Head of caudate nucleus (tissue), 42 donors: ENCODE measurements around the gene CDK8.
"Not testable (repeated sequence)": the region's sequence is repeated elsewhere in the genome, so short reads cannot be mapped to it uniquely, and the experiment has no call there.

Source experiments
- DNase-seq, 42 donors: peaks; one replicate each; pipeline versions ENCODE4 v3.0.0 to v3.0.0-alpha.2; 2020 to 2021; ENCODE audit warnings: mixed read lengths in 7 of 42
- intact Hi-C: fragments of 100-400 bp; cut with DNase I; formaldehyde crosslinking; loops from one replicate; pipeline ENCODE4 v1.15.0; 2022

Gene CDK8

DNA sequence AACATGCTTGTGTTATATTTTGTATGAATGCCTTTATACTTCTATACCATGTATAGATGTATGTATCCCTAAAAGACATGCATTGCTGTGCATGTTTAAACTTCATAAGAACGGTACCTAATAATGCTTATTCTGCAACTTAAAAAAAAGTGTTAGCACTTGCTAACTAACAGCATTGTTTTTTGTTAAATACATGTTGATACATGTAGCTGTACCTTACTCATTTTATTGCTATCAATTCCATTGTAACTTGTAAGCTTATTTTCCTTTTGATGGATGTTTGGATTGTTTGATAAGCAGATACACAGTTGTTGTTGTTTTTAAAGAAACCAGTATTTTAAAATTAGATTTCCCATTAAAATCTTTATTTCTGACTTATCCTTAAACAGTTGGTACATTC is 53.8 kb downstream of the CDK8 start:
- intact Hi-C loops = no loop called here
- DNase-seq = no peak

DNA sequence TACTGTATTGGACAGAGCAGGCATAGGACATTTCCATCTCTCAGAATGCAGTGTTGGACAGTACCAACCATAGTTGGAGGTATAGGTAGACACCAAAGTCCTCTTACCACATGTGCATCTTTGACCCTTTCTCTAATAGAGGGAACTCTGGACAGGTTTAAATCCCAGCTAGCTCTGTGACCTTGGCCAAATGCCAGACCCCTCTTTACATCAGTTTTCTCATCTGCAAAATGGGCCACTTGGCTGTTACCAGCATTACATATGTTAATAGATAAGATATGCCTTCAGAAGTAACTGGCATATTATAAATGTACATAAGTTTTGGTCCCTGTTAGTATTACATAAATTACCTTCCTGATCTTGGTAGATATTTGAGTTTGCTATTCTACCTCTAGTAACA is 54.3 kb downstream of the CDK8 start:
- no peak for DNase-seq
- intact Hi-C loops = no loop called here

DNA sequence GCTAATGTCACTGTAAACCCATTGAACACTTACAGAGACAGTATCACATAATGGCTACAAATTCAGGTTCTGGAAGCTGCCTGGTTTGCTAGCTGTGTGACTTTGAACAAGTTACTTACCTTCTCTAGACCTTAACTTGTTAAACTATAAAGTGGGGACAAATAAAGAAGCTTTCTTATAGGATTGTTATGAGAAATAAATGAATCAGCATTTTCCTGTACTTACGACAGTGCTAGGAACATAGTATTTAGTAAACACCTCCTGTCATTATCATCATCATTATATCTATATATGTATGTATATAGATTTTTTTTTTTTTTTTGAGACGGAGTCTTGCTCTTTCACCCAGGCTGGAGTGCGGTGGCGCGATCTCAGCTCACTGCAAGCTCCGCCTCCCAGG is 54.9 kb downstream of the CDK8 start:
- intact Hi-C loops = no loop called here
- no peak for DNase-seq

DNA sequence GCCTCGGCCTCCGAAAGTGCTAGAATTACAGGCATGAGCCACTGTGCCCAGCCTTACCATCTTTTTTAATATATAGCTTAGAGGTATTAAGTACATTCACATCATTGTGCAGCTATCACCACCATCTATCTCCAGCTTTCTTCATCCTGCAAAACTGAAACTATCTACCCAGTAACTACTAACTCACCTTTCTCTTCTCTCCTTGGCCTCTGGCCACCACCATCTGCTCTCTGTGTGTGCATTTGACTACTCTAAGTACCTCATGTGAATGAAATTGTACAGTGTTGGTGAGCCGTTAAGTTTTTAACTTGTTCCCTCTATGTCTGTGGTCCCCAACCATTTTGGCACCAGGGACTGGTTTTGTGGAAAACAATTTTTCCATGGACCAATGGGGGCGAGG is 56.1 kb downstream of the CDK8 start:
- intact Hi-C loops = no loop called here
- DNase-seq = no peak

DNA sequence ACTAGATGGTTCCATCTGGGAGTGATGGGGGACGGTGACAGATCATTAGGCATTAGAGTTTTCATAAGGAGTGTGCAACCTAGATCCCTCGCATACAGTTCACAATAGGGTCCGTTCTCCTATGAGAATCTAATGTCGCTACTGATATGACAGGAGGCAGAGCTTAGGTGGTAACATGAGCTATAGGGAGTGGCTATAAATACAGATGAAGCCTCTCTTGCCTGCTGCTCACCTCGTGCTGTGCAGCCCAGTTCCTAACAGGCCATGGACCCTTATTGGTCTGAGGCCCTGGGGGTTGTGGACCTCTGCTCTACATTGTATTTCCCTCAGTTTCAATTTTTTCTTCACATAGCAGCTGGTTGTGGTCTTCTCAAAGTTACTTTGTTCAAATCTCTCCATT is 56.5 kb downstream of the CDK8 start:
- intact Hi-C loops = no loop called here
- no peak for DNase-seq

DNA sequence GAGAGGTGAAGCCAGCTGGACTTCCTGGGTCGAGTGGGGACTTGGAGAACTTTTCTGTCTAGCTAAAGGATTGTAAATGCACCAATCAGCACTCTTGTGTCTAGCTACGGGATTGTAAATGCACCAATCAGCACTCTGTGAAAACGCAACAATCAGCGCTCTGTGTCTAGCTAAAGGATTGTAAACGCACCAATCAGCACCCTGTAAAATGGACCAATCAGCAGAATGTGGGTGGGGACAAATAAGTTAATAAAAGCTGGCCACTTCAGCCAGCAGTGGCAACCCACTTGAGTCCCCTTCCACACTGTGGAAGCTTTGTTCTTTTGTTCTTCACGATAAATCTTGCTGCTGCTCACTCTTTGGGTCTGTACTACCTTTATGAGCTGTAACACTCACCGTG is 58.1 kb downstream of the CDK8 start:
- intact Hi-C loops, DNase-seq: not testable (repeated sequence)

DNA sequence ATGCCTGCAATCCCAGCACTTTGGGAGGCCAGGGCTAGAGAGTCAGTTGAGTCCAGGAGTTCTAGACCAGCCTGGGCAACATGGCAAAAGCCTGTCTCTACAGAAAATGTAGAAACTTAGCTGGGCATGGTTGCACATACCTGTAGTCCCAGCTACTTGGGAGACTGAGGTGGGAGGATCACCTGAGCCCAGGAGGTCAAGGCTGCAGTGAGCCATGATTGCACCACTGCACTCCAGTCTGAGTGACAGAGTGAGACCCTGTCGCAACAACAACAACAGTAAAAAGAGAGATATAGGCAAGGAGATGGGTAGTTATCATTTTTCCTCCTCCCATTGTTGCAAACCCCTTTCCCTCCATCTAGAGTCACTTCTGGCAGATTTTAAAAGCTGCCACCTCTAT is 62.2 kb downstream of the CDK8 start:
- intact Hi-C loops, DNase-seq: not testable (repeated sequence)

DNA sequence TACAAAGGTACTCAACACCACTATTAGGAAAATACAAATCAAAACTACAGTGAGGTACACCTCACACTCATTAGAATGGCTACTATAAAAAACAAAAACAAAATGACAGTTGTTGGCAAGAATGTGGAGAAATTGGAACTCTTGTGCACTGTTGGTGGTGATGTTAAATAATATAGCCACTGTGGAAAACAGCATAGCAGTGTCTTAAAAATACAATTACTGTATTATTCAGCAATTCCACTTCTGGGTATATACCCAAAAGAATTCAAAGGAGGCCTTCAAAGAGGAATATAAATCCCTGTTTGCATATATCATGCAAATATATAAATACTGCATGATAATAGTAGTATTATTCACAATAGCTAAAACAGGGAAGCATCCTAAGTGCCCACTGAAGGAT is 66.8 kb downstream of the CDK8 start:
- intact Hi-C loops = no loop called here

DNA sequence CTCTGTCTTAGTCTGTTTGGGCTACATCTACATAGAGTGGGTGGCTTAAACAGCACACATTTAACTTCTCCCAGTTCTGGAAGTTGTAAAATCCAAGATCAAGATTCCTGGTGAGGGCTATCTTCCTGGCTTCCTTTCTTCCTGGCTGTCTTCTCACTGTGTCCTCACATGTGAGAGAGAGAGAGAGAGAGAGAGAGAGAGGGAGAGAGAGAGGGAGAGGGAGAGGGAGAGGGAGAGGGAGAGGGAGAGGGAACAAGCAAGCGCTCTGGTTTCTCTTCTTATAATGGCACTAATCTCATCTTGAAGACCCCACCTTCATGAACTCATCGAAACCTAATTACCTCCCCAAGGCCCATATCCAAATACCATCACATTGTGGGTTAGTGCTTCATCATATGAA is 69.2 kb downstream of the CDK8 start:
- no peak for DNase-seq
- intact Hi-C loops = no loop called here

More for the DNA sequence above, 66.8 kb downstream of the CDK8 start:
- no peak for DNase-seq

DNA sequence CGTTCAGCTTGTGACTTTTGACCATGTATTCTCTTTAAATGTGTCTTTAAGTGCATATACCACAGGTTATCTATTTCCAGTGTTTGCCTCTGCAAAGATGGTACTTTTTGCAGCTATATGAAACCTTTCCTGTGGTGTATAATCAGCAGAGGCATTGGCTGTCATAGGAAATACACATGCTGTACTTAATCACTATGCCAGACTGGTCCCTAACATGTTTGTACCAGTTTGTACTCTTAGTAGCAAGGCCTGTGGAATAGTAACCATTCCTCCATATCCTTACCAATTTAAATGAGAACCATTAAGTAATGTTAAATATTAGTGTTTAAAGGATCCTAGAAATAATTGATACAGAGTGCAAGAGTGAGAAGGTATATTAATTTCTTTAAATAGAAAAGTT is 69.8 kb downstream of the CDK8 start:
- intact Hi-C loops = no loop called here
- no peak for DNase-seq

DNA sequence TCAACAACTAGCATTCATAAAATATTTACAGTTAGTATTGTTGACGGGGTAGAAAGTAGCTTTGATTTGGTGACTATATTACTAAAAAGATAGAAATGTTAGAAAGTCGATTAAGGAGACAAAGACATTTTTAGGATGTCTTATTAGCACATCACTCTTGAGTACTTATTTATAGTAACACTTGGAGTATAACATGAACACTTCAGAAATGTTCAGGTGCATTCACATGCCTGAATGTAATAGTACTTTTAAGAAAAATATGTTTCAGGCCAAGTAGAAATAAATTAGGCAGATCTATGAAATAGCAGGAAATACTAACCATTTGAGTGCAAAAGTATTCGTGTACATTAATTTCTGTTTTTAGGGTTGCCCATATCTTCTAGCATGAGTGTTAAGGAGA is 70.4 kb downstream of the CDK8 start:
- intact Hi-C loops = no loop called here

DNA sequence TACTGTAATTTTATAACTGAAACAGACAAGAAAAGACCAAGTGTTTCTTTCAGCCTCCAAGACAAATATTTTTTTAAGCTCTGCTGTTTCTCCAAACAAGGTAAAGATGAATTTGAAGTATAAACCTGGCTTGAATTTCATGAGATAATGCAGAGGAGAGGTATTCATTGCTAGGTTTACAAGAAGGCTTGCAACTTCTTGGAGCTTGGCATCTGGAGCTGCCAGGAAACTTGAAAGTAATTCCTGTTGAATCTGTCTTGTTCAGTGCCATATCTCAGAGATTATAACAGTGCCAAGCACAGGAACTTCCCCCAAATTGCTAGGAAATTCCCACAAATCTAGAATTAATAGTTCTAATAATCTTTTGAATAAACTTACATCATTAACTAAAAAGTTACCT is 70.9 kb downstream of the CDK8 start:
- intact Hi-C loops = no loop called here
- no peak for DNase-seq

More for the DNA sequence above, 70.4 kb downstream of the CDK8 start:
- no peak for DNase-seq

DNA sequence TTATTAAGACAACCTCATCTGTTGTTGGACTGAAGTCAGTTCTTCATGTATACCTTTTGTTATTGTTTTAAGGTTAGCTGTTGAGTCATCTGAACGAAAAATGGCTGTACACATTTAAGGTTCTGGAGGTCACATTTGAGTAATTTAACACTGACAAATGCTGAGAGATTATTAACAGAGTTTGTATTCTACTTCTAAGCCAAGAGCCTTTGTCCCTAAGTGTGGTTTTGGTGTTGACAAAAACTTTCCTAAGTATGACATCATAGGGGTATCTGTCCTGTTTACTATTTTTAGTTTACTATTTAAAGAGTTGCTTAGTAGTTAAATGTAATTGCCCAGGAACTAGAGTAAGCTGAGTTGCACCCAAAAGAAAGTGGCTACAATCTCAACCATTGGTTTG is 71.9 kb downstream of the CDK8 start:
- intact Hi-C loops = no loop called here
- no peak for DNase-seq

DNA sequence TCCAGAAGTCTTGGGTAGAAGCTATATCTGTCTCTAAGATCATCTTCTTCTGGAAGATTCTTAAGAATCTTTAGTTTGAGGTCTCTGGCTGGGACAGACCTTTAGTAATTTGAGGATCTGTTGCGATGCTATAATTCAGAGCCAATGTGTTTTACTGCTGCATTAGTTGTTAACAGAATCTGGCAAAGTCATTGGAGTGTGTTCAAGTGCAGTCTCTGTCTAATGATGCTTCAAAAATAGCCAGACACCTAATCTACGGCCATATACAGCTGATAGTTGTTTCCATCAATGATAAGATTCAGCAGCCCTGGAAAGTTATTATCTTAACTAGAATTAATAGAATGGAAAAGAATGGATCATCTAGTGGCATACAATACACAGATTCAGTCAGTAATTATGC is 72.6 kb downstream of the CDK8 start:
- intact Hi-C loops = no loop called here
- no peak for DNase-seq

DNA sequence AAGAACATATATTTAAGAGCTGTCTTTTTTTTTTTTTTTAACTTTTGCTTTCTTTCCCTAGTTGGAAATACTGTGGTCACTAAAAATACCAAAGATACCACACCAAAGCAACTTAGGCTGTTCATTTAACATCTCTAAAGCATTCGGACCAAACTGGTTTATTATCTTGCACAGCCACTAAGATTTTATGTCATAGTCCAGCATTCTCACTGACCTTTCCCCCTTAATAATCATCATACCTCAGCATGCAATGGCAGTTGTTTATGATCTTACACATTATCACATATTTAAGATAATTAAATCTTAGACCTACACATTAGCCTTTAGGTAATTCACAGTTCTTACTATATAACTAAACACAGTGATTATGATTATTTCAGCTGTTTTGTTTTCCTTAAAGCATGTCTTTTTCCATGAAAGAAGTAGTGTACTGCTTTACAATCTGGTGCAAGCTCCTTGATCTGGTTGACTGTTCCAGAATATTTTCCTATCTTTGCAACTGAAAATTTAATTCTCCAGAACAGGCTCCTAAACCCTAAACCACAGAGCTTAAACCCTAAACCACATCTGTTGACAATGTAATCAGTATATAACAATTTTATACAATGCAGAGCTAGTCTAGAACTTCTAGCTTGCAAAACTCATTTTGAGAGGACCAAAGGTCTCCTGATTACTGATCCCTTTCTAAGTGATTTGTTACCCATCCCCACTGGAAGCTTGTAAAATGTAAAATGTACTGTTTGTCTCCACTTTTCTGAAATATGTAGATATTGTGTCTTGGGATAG is 74.2 kb downstream of the CDK8 start:
- intact Hi-C loops = no loop called here
- DNase-seq = no peak

DNA sequence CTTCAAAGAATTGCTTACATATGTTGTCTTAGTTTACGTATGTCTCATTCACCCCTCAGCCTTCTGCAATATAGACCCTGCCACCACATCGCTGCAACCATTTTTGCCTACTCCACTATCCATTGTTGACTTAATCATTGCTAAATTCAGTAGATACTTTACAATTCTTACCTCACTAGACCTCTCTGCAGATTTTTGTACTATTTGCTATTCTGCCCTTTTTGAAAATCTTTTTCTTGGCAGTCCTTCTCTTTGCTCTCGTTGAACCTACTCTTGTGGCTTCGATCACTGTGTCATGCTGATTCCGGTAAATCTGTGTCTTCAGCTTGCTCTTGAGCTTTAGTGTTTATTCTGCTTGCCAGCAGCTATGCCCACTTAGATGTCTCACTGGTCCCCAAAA is 81.2 kb downstream of the CDK8 start:
- intact Hi-C loops = no loop called here
- DNase-seq = no peak

DNA sequence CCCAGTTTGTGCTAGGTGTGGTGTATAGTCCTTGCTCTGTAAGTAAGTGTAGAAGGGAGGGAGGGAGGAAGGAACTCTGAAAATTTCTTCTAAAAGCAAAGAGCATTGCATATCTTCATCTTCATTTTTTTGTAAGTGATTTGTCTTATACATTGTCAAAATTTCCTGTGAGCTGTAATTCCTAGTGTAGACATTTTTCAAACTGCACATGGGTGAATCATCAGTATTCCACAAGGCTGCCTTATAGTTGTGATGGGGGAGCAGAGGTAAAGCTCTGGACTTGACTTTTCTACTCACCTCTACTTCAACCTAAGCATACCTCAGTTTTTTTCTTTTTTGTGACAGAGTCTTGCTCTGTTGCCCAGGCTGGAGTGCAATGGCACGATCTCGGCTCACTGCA is 86.9 kb downstream of the CDK8 start:
- intact Hi-C loops = no loop called here
- no peak for DNase-seq

DNA sequence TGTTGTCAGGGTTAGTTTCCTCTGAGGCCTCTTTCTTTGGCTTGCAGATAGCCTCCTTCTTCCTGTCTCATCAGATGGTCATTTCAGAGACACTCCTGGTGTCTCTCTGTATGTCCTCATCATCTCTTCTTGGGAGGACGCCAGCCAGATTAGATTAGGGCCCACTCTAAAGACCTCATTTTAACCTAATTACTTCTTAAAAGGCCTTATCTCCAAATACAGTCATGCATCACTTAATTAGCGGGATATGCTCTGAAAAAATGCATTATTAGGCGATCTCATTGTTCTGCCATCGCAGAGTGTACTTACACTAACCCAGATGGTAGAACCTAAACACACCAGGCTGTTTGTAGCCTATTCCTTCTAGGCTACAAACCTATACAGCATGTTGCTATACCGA is 89.0 kb downstream of the CDK8 start:
- no peak for DNase-seq

DNA sequence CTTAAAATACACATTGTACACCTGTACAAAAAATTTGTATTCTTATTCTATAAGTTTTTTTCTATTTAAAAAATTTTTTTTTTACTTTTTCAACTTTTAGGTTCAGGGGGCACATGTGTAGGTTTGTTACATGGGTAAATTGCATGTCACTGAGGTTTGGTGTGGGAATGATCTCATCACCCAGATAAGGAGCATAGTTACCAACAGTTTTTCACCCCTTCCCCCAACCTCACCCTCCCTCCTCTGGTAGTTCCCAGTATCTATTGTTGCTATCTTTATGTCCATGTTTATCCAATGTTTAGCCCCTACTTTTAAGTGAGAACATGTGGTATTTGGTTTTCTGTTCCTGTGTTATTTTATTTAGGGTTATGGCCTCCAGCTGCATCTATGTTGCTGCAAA is 89.9 kb downstream of the CDK8 start:
- intact Hi-C loops = no loop called here
- no peak for DNase-seq

More for the DNA sequence above, 89.0 kb downstream of the CDK8 start:
- intact Hi-C loops = no loop called here

DNA sequence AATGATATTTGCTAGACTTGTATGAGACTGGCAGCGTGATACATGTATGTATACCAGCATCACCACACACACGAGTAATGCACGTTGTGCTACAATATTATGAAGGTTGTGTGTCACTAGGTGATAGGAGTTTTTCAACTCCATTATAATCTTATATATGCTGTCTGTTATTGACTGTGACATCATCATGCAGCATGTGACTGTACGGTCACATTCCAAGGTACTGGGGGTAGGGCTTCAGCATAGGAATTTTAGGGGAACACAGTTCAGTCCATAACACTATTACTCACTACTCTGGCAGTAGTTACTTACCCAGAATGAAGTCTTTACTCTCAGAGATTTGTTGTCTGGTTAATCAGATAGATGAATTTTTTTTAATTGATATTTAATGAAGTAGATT is 91.1 kb downstream of the CDK8 start:
- no peak for DNase-seq
- intact Hi-C loops = no loop called here

DNA sequence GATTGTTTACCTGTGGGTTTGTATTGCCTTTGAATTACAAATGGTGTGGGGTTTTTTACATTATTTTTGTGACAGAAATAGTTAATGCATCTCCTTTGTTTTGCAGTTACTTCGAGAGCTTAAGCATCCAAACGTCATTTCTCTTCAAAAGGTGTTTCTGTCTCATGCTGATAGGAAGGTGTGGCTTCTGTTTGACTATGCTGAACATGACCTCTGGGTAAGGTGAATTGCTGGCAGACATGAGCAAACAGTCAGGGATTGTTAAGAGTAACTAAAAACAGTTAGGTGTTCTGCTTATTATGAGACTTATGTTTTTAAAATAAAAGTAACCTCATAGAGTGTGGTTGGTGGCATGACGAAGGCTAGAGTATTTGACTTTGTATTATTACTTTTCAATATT is 95.0 kb downstream of the CDK8 start:
- intact Hi-C loops = no loop called here
- DNase-seq = no peak

DNA sequence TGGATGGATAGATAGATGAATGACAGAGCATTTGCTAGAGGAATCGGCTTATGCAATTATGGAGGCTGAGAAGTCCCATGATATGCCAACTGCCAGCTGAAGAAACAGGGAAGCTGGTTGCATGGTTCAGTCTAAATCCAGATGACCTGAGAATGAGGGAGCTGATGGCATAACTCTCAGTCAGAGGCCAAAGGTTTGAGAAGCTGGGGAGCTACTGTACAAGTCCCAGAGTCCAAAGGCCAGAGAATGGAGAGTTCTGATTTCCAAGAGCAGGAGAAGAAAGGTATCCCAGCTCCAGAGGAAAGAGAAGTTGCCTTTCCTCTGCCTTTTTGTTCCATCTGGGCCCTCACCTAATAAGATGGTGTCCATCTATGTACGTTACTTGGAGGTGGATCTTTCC is 108.3 kb downstream of the CDK8 start:
- intact Hi-C loops = no loop called here
- DNase-seq = no peak
